SK-MEL-5 (cell line): Measurements from ENCODE around the gene CADPS2. TPM values are rescaled to one million over a fixed set of nuclear protein-coding genes. Genes with fewer than 3 reads are reported as not detected.
"Not testable (repeated sequence)": the region's sequence is repeated elsewhere in the genome, so short reads cannot be mapped to it uniquely, and the experiment has no call there.

Experiments used
- DNase-seq: peaks from one replicate; pipeline ENCODE4 v3.0.0-alpha.2; 2016; ENCODE audit warnings: low read depth, low spot score
- in situ Hi-C: cut with HindIII; loops from 2 replicates; pipeline ENCODE4 v1.10.0; 2016; ENCODE audit warnings: low sequenced_read_pairs, high pct_unique_total_duplicates, low pct_unique_long_range_greater_than_20kb
- small RNA-seq, 2 experiments: library from RNA; depleted of rRNA; stranded (forward); fragments of <200 nt; gene quantifications; one replicate each; pipeline ENCODE3, GENCODE V24; 2014
- total RNA-seq: library from RNA; depleted of rRNA; stranded (reverse); fragments of >200 nt; shearing (Covaris generic); gene quantifications from 2 replicates; pipeline ENCODE4 v1.2.3, GENCODE V29; 2014; rRNA removed

The CADPS2 gene
- total RNA-seq, 1 experiment from 2014 or later = 40.8 TPM

- in situ Hi-C loops = no loop called here
Observed at GRCh38 chr7:122298618-122299017, 587.6 kb downstream of the CADPS2 start.

GRCh38 chr7:122298131-122298530 is 588.1 kb downstream of the CADPS2 start:
- in situ Hi-C loops = no loop called here
- DNase-seq = peak; percentile 55

More at GRCh38 chr7:122298618-122299017, 587.6 kb downstream of the CADPS2 start:
- DNase-seq = peak; percentile 61

- in situ Hi-C loops = no loop called here
- no peak for DNase-seq
Observed at GRCh38 chr7:122291189-122291588, 595.1 kb downstream of the CADPS2 start.

GRCh38 chr7:122290476-122290875 is 595.8 kb downstream of the CADPS2 start:
- peak; percentile 39 for DNase-seq
- in situ Hi-C loops = no loop called here

GRCh38 chr7:122289426-122289825 is 596.8 kb downstream of the CADPS2 start:
- DNase-seq = no peak
- in situ Hi-C loops = no loop called here

- DNase-seq, in situ Hi-C loops: not testable (repeated sequence)
Observed at GRCh38 chr7:122284608-122285007, 601.7 kb downstream of the CADPS2 start.

GRCh38 chr7:122273117-122273516 is 613.1 kb downstream of the CADPS2 start:
- in situ Hi-C loops = no loop called here
- DNase-seq = no peak

GRCh38 chr7:122269241-122269640 is 617.0 kb downstream of the CADPS2 start:
- in situ Hi-C loops = no loop called here
- no peak for DNase-seq

Small RNA genes within 50 kb of the gene (small RNA-seq; reads per million reads assigned to genes)
- gene AC006463.1 = 0 reads per million in 2 experiments

Other genes starting within 250 kb of the CADPS2 start
- 0.13 and 0.32 TPM in 2 replicates for gene RNF133, start 187.3 kb downstream of the CADPS2 start, total RNA-seq
- gene RNF148, start 183.5 kb downstream of the CADPS2 start, total RNA-seq = 0.59 and 0.61 TPM in 2 replicates
- not detected in 2 replicates for gene TAS2R16, start 109.2 kb upstream of the CADPS2 start, total RNA-seq